Loucy (cell line): ENCODE results near the gene APIP.

ENCODE experiments used
- H2AFZ ChIP-seq: fragments of 200-600 bp; sonication (generic); 2 replicates; pipeline ENCODE4 v1.6.0; 2016; ENCODE audit warnings: antibody characterized with exemption, mild to moderate bottlenecking, low read length, moderate library complexity
- H3F3A ChIP-seq: fragments of 200-600 bp; 2 replicates; pipeline ENCODE4 v1.6.0; 2016; ENCODE audit warnings: antibody characterized with exemption, low read depth, mild to moderate bottlenecking
- H3K27me3 ChIP-seq: fragments of 200-600 bp; sonication (generic); 2 replicates; pipeline ENCODE4 v1.6.1; 2014; ENCODE audit warnings: low read length, mild to moderate bottlenecking; ENCODE audit not compliant: insufficient read depth, poor library complexity, severe bottlenecking
- H3K36me3 ChIP-seq: fragments of 200-600 bp; sonication (generic); 2 replicates; pipeline ENCODE4 v1.6.1; 2016; ENCODE audit warnings: low read length; ENCODE audit not compliant: insufficient read depth
- H3K4me1 ChIP-seq: fragments of 200-600 bp; sonication (generic); 2 replicates; pipeline ENCODE4 v1.5.1; 2014; ENCODE audit warnings: low read length, mild to moderate bottlenecking; ENCODE audit not compliant: insufficient read depth, poor library complexity, severe bottlenecking
- H3K4me2 ChIP-seq: fragments of 200-600 bp; sonication (generic); 2 replicates; pipeline ENCODE4 v1.6.0; 2014; ENCODE audit warnings: antibody characterized with exemption, low read length, low read depth, mild to moderate bottlenecking; ENCODE audit not compliant: poor library complexity, severe bottlenecking
- H3K4me3 ChIP-seq: fragments of 200-600 bp; sonication (generic); 2 replicates; pipeline ENCODE4 v1.5.1; 2014; ENCODE audit warnings: low read length, mild to moderate bottlenecking, mixed read lengths; ENCODE audit not compliant: poor library complexity, severe bottlenecking
- H3K79me2 ChIP-seq: fragments of 200-600 bp; sonication (generic); 2 replicates; pipeline ENCODE4 v1.6.1; 2014; ENCODE audit warnings: low read length; ENCODE audit not compliant: insufficient read depth
- H3K9ac ChIP-seq: fragments of 200-600 bp; sonication (generic); 2 replicates; pipeline ENCODE4 v1.6.0; 2014; ENCODE audit warnings: mild to moderate bottlenecking, low read depth, low read length, moderate library complexity; ENCODE audit not compliant: poor library complexity, severe bottlenecking
- H3K9me2 ChIP-seq: fragments of 200-600 bp; sonication (generic); replicated peaks from 2 replicates; pipeline ENCODE4 v1.6.1; 2016; ENCODE audit warnings: low read depth, low read length, mixed read lengths
- H3K9me3 ChIP-seq: fragments of 200-600 bp; sonication (generic); 2 replicates; pipeline ENCODE4 v1.6.1; 2014; ENCODE audit warnings: mild to moderate bottlenecking, antibody characterized with exemption, low read length, low read depth; ENCODE audit not compliant: insufficient read depth
- H4K20me1 ChIP-seq: fragments of 200-600 bp; sonication (generic); 2 replicates; pipeline ENCODE4 v1.6.0; 2014; ENCODE audit warnings: antibody characterized with exemption, low read length, mild to moderate bottlenecking; ENCODE audit not compliant: insufficient read depth, poor library complexity, severe bottlenecking
- EZH2phosphoT487 ChIP-seq: fragments of 200-600 bp; IDR thresholded peaks from 2 replicates; pipeline ENCODE4 v1.6.1; 2018; ENCODE audit warnings: antibody characterized with exemption, mild to moderate bottlenecking, moderate library complexity, borderline replicate concordance
- TF ChIP-seq, protein P1 (sequence below): fragments of 200-600 bp; sonication (generic); conservative IDR thresholded peaks from 2 replicates; pipeline ENCODE4 v1.5.1; 2014; ENCODE audit warnings: mild to moderate bottlenecking, antibody characterized with exemption, low read length

Gene APIP

DNA sequence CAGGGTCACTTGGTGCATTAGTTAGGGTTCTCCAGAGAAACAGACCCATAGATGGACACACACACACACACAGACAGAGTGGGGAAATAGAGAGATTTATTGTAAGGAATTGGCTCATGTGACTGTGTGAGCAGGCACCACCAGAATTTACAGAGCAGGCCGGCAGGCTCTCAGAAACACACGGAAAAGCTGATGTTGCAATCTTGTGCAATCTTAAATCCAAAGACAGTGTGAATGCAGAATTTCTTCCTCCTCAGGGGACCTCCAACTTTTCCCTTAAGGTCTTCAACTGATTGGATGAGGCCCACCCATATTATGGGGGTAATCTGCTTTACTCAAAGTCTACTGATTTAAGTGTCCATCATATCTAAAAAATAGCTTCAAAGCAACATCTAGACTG is 49.8 kb downstream of the APIP start:
- Histone ChIP-seq H4K20me1 (no peaks in the 10 kb centered on the region), H3K27me3 (no peaks in the 10 kb centered on the region), H2AFZ (no peak overlapping the region), H3K4me2 (no peak overlapping the region), H3K4me1 (peaks cover 3% of the 10 kb centered on the region), H3K36me3 (no peaks in the 10 kb centered on the region), H3K9me3 (no peaks in the 10 kb centered on the region), H3K9ac (no peak overlapping the region), H3K79me2 (no peaks in the 10 kb centered on the region), H3F3A (no peaks in the 10 kb centered on the region), H3K9me2 (no peaks in the 10 kb centered on the region), H3K4me3 (no peak overlapping the region)
- TF ChIP-seq, protein P1, sequence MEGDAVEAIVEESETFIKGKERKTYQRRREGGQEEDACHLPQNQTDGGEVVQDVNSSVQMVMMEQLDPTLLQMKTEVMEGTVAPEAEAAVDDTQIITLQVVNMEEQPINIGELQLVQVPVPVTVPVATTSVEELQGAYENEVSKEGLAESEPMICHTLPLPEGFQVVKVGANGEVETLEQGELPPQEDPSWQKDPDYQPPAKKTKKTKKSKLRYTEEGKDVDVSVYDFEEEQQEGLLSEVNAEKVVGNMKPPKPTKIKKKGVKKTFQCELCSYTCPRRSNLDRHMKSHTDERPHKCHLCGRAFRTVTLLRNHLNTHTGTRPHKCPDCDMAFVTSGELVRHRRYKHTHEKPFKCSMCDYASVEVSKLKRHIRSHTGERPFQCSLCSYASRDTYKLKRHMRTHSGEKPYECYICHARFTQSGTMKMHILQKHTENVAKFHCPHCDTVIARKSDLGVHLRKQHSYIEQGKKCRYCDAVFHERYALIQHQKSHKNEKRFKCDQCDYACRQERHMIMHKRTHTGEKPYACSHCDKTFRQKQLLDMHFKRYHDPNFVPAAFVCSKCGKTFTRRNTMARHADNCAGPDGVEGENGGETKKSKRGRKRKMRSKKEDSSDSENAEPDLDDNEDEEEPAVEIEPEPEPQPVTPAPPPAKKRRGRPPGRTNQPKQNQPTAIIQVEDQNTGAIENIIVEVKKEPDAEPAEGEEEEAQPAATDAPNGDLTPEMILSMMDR, result no peak
- no peak for TF ChIP-seq EZH2phosphoT487

DNA sequence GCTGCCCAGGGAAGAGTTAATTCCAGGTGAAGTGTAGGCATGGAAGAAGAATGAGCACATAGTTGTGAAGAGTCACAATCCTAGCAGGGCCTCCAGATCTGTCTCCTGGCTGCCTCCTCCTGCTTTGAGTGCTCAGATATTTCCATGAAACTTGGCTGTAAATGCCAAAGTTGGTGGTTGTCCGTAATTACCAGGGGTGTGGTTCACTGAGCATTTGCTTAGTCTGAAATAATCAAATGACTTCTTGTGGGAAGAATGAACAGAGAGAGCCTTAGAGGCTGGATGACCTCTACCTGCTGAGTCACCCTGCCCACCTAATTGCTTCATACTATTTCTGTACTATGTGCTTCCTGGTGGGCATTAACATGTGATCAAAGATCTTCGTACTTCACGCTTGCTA is 50.9 kb downstream of the APIP start:
- Histone ChIP-seq H3K79me2 (no peaks in the 10 kb centered on the region), H4K20me1 (no peaks in the 10 kb centered on the region), H3K4me1 (no peaks in the 10 kb centered on the region), H3K4me2 (no peak overlapping the region), H3K9me2 (no peaks in the 10 kb centered on the region), H3K4me3 (no peak overlapping the region), H3K27me3 (no peaks in the 10 kb centered on the region), H3K36me3 (no peaks in the 10 kb centered on the region), H3F3A (no peaks in the 10 kb centered on the region), H3K9me3 (no peaks in the 10 kb centered on the region), H3K9ac (no peak overlapping the region), H2AFZ (no peak overlapping the region)
- TF ChIP-seq, protein P1, result no peak
- TF ChIP-seq EZH2phosphoT487, result no peak

DNA sequence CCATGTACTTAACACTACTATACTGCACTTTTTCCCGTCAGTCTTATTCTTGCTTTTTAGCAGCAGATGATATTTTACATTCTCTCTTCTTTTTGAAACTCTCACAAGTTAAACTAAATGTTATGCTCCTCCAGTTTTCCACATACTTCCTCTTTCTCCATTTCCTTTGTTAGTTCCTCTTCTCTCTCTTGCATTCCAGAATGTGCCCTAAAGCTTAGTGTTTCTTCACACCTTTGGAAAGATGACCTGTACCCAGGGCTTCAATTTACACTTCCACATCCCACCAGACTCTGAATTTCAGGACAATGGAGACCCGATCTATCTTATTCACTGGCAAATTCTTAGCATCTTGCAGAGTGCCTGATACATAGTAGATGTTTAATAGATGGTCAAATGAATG is 51.8 kb downstream of the APIP start:
- Histone ChIP-seq H3K4me1 (no peaks in the 10 kb centered on the region), H3F3A (no peaks in the 10 kb centered on the region), H2AFZ (no peak overlapping the region), H3K36me3 (no peaks in the 10 kb centered on the region), H3K9ac (no peak overlapping the region), H4K20me1 (no peaks in the 10 kb centered on the region), H3K4me3 (no peak overlapping the region), H3K9me2 (no peaks in the 10 kb centered on the region), H3K27me3 (no peaks in the 10 kb centered on the region), H3K9me3 (no peaks in the 10 kb centered on the region), H3K4me2 (no peak overlapping the region), H3K79me2 (no peaks in the 10 kb centered on the region)
- no peak for TF ChIP-seq EZH2phosphoT487
- TF ChIP-seq, protein P1, result no peak
